Measurements from ENCODE around the gene SRPX.

GRCh38 chrX:38112566-38112965 lies 108.1 kb downstream of the SRPX start:
- TF ChIP-seq POLR2A (IDR thresholded peaks at IDR 0.05) (no peak), CTCF (IDR thresholded peaks at IDR 0.05) (no peak)
